K562 (cell line): ENCODE results near the gene TPGS1. TPM values are rescaled to one million over a fixed set of nuclear protein-coding genes. Genes with fewer than 3 reads are reported as not detected.
A peak's percentile ranks its signal among the peaks of the same experiment; 100 is the strongest.

ENCODE experiments used
- ATF7 ChIP-seq: fragments of 450-650 bp; IDR thresholded peaks from 2 replicates; pipeline ENCODE4 v1.7.1; 2014; ENCODE audit warnings: mild to moderate bottlenecking, moderate library complexity
- DPF2 ChIP-seq: fragments of 450-650 bp; IDR thresholded peaks from 2 replicates; pipeline ENCODE4 v1.6.1; 2016
- ETV6 ChIP-seq, 3 experiments: fragments of 150-350 bp in 1 of 3; sonication (generic) in 1 of 3; formaldehyde crosslinking in 1 of 3; IDR thresholded peaks; 2 replicates each; pipeline versions ENCODE4 v1.6.1 to v1.8.0; 2014 to 2022; ENCODE audit warnings: borderline replicate concordance in 2 of 3, low read depth in 2 of 3, antibody characterized with exemption in 1 of 3, low read length in 1 of 3, mild to moderate bottlenecking in 1 of 3, missing genetic modification reagents in 1 of 3
- FOXP1 ChIP-seq: sonication (generic); formaldehyde crosslinking; IDR thresholded peaks from 2 replicates; pipeline ENCODE4 v1.8.0; 2022; ENCODE audit warnings: mild to moderate bottlenecking, missing genetic modification reagents
- HDAC1 ChIP-seq, 2 experiments: fragments of 450-650 bp; IDR thresholded peaks; 2 replicates each; pipeline ENCODE4 v1.6.1; 2016 to 2017; ENCODE audit warnings: inconsistent platforms in 1 of 2, mild to moderate bottlenecking in 1 of 2, moderate library complexity in 1 of 2
- NR2C2 ChIP-seq, 2 experiments: fragments of 200-800 bp in 1 of 2; sonication (Bioruptor generic) in 1 of 2; sonication (generic) in 1 of 2; formaldehyde crosslinking in 1 of 2; IDR thresholded peaks; 2 replicates each; pipeline versions ENCODE4 v1.6.1 to v1.8.0; 2016 to 2022; ENCODE audit warnings: mild to moderate bottlenecking in 1 of 2, missing compliant biosample characterization in 1 of 2, missing genetic modification characterization in 1 of 2, missing genetic modification reagents in 1 of 2
- PML ChIP-seq: IDR thresholded peaks from 2 replicates; pipeline ENCODE4 v1.6.1; 2012; ENCODE audit warnings: low read length, inconsistent platforms
- SRSF1 ChIP-seq: fragments of 200-400 bp; formaldehyde crosslinking; IDR thresholded peaks from 2 replicates; pipeline ENCODE4 v1.6.1; 2017; ENCODE audit warnings: mild to moderate bottlenecking, low read depth, low read length, moderate library complexity
- TEAD2 ChIP-seq: fragments of 450-650 bp; IDR thresholded peaks from 2 replicates; pipeline ENCODE4 v1.6.1; 2016; ENCODE audit warnings: missing genetic modification characterization, control low read depth, missing compliant biosample characterization
- TEAD4 ChIP-seq, 2 experiments: sonication (generic) in 1 of 2; formaldehyde crosslinking in 1 of 2; IDR thresholded peaks; 2 replicates each; pipeline versions ENCODE4 v1.6.1 to v1.8.0; 2012 to 2022; ENCODE audit warnings: borderline replicate concordance in 1 of 2, inconsistent platforms in 1 of 2, low read length in 1 of 2, mild to moderate bottlenecking in 1 of 2, missing genetic modification reagents in 1 of 2
- TRIM24 ChIP-seq, 2 experiments: fragments of 450-650 bp; IDR thresholded peaks; 2 replicates each; pipeline ENCODE4 v1.6.1; 2016
- WHSC1 ChIP-seq: IDR thresholded peaks from one replicate; pipeline ENCODE4 v1.6.1; 2012; ENCODE audit warnings: low read length, control low read depth, inconsistent platforms
- XRCC3 ChIP-seq: fragments of 450-650 bp; IDR thresholded peaks from 2 replicates; pipeline ENCODE4 v1.6.1; 2017; ENCODE audit warnings: mild to moderate bottlenecking, moderate library complexity
- ZFP36 ChIP-seq: fragments of 150-350 bp; IDR thresholded peaks from 2 replicates; pipeline ENCODE4 v1.6.1; 2018; ENCODE audit warnings: low read length, low read depth; ENCODE audit not compliant: partially characterized antibody
- ZNF224 ChIP-seq: sonication (generic); formaldehyde crosslinking; IDR thresholded peaks from 2 replicates; pipeline ENCODE4 v1.8.0; 2022; ENCODE audit warnings: mild to moderate bottlenecking, missing genetic modification reagents
- ZNF347 ChIP-seq: fragments of 450-650 bp; formaldehyde crosslinking; IDR thresholded peaks from 2 replicates; pipeline ENCODE4 v1.4.0; 2020; ENCODE audit warnings: low read depth, mild to moderate bottlenecking, moderate library complexity
- ZNF740 ChIP-seq, 3 experiments: fragments of 200-800 bp in 1 of 3; sonication (Bioruptor generic) in 1 of 3; sonication (generic) in 1 of 3; formaldehyde crosslinking in 1 of 3; IDR thresholded peaks; 2 replicates each; pipeline versions ENCODE4 v1.6.1 to v1.8.0; 2016 to 2022; ENCODE audit warnings: mild to moderate bottlenecking in 2 of 3, missing compliant biosample characterization in 2 of 3, missing genetic modification characterization in 2 of 3, missing genetic modification reagents in 1 of 3
- ZNF830 ChIP-seq: fragments of 250-450 bp; sonication (Bioruptor Pico); IDR thresholded peaks from 2 replicates; pipeline ENCODE4 v1.5.0; 2021; ENCODE audit warnings: mild to moderate bottlenecking
- polyA plus RNA-seq, 8 experiments: library from polyadenylated mRNA; depleted of rRNA in 4 of 8; stranded (reverse) in 5 of 8; unstranded in 3 of 8; fragments of >200 nt; fragmentation: Nextera tagmentation in 2 of 8; fragmentation: Illumina TruSeq in 1 of 8; extraction: Ambion mirVana in 2 of 8; extraction: Trizol in 1 of 8; gene quantifications; 2 replicates each; pipeline versions ENCODE4 v1.2.1 to v1.2.3, GENCODE V29; 2011 to 2014; ENCODE audit warnings: inconsistent platforms in 1 of 8, missing spikeins in 1 of 8
- total RNA-seq, 7 experiments: library from RNA; depleted of rRNA in 6 of 7; stranded (reverse); fragments of >200 nt in 6 of 7; fragmentation: Illumina TruSeq in 2 of 7; extraction: Trizol in 2 of 7; gene quantifications; 2 replicates each; pipeline versions ENCODE4 v1.2.1 to v1.2.3, GENCODE V29; 2011 to 2021; ENCODE audit warnings: low replicate concordance in 1 of 7
- TF ChIP-seq, protein P1 (sequence below): fragments of 450-650 bp; IDR thresholded peaks from 2 replicates; pipeline ENCODE4 v1.6.1; 2016; ENCODE audit warnings: mild to moderate bottlenecking
- TF ChIP-seq, protein P2 (sequence below): fragments of 250-450 bp; sonication (Bioruptor Pico); IDR thresholded peaks from 2 replicates; pipeline ENCODE4 v1.8.0; 2021; ENCODE audit warnings: moderate library complexity, mild to moderate bottlenecking, inconsistent platforms

Gene TPGS1
- total and polyA plus RNA-seq, 9 of the 15 experiments (the other 6 are each of a cell fraction or from before 2014, with no cell fraction given): 0.30 to 31.6 (median 1.2) TPM; not detected in 2

GRCh38 chr19:513368-514165, 6.3 kb downstream of the TPGS1 start (continued):
- TF ChIP-seq, protein P1, sequence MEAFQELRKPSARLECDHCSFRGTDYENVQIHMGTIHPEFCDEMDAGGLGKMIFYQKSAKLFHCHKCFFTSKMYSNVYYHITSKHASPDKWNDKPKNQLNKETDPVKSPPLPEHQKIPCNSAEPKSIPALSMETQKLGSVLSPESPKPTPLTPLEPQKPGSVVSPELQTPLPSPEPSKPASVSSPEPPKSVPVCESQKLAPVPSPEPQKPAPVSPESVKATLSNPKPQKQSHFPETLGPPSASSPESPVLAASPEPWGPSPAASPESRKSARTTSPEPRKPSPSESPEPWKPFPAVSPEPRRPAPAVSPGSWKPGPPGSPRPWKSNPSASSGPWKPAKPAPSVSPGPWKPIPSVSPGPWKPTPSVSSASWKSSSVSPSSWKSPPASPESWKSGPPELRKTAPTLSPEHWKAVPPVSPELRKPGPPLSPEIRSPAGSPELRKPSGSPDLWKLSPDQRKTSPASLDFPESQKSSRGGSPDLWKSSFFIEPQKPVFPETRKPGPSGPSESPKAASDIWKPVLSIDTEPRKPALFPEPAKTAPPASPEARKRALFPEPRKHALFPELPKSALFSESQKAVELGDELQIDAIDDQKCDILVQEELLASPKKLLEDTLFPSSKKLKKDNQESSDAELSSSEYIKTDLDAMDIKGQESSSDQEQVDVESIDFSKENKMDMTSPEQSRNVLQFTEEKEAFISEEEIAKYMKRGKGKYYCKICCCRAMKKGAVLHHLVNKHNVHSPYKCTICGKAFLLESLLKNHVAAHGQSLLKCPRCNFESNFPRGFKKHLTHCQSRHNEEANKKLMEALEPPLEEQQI: 0 out of 2 replicates have a peak, but pooled peaks have one; percentile 22
- TF ChIP-seq TEAD4 (IDR thresholded peaks at IDR 0.05; ENCODE audit: low read length): no peak
- no peak for TF ChIP-seq TEAD4 (CRISPR knock-in tag; IDR thresholded peaks at IDR 0.05; ENCODE audit: borderline replicate concordance)
- no peak for TF ChIP-seq TRIM24 (IDR thresholded peaks at IDR 0.05)
- no peak for TF ChIP-seq TEAD2 (tag)
- TF ChIP-seq NR2C2 (CRISPR knock-in tag; IDR thresholded peaks at IDR 0.05): 0 out of 2 replicates have a peak, but pooled peaks have one; percentile 13
- TF ChIP-seq NR2C2 (tag; IDR thresholded peaks at IDR 0.05): no peak; the same call in 1 of the 2 replicates
- TF ChIP-seq WHSC1: no peak
- TF ChIP-seq HDAC1 (IDR thresholded peaks at IDR 0.05): peak in 1 of 2 experiments; percentile 20; a peak in 1 of 4 replicates
- no peak for TF ChIP-seq ZNF830
- TF ChIP-seq ZNF224 (CRISPR knock-in tag): no peak
- TF ChIP-seq ZNF740 (CRISPR knock-in tag; IDR thresholded peaks at IDR 0.05): peak; percentile 48; the same call in 1 of the 2 replicates
- no peak for TF ChIP-seq ZNF740 (tag; IDR thresholded peaks at IDR 0.05)
- no peak for TF ChIP-seq ETV6 (IDR thresholded peaks at IDR 0.05; ENCODE audit: borderline replicate concordance in 1 of 2, low read depth in 2 of 2, low read length in 1 of 2)
- no peak for TF ChIP-seq ETV6 (CRISPR knock-in tag; IDR thresholded peaks at IDR 0.05; ENCODE audit: borderline replicate concordance)
- no peak for TF ChIP-seq XRCC3
- 0 out of 2 replicates have a peak, but pooled peaks have one; percentile 9 for TF ChIP-seq DPF2
- TF ChIP-seq ATF7: 0 out of 2 replicates have a peak, but pooled peaks have one; percentile 7
- peak; percentile 81 for TF ChIP-seq ZFP36
- no peak for TF ChIP-seq SRSF1
- no peak for TF ChIP-seq PML
- TF ChIP-seq ZNF347 (CRISPR knock-in tag): no peak
- TF ChIP-seq, protein P2, sequence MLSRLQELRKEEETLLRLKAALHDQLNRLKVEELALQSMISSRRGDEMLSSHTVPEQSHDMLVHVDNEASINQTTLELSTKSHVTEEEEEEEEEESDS: no peak
- TF ChIP-seq FOXP1 (CRISPR knock-in tag): peak; percentile 81; the same call in 1 of the 2 replicates
